Heart left ventricle (tissue), 16 donors: ENCODE measurements around the gene CDH8. TPM values are rescaled to one million over a fixed set of nuclear protein-coding genes. Genes with fewer than 3 reads are reported as not detected.

Experiments used
- ATAC-seq, 4 donors: fragments of 200-7000 bp; cut with Tn5 transposase; one replicate each; pipeline ENCODE4 v1.9.1; 2020 to 2022; ENCODE audit warnings: moderate library complexity in 4 of 4, mild to moderate bottlenecking in 3 of 4, moderate number of reproducible peaks in 1 of 4
- DNase-seq, 5 donors: peaks; one replicate each; pipeline ENCODE4 v3.0.0-alpha.2; 2020
- H3K27ac ChIP-seq, 12 donors: fragments of 200-600 bp; sonication (generic) in 4 of 12; one replicate each; pipeline versions ENCODE4 v1.5.0 to v1.8.0; 2016 to 2022; ENCODE audit warnings: mild to moderate bottlenecking in 2 of 12
- H3K27me3 ChIP-seq, 9 donors: fragments of 200-600 bp; sonication (generic) in 2 of 9; one replicate each; pipeline versions ENCODE4 v1.5.1 to v1.8.0; 2016 to 2022; ENCODE audit warnings: mild to moderate bottlenecking in 3 of 9
- H3K36me3 ChIP-seq, 9 donors: fragments of 200-600 bp; sonication (generic) in 2 of 9; one replicate each; pipeline versions ENCODE4 v1.5.0 to v1.8.0; 2018 to 2022; ENCODE audit warnings: mild to moderate bottlenecking in 2 of 9
- H3K4me1 ChIP-seq, 12 donors: fragments of 200-600 bp; sonication (generic) in 4 of 12; one replicate each; pipeline versions ENCODE4 v1.5.0 to v1.8.0; 2016 to 2022; ENCODE audit warnings: mild to moderate bottlenecking in 3 of 12
- H3K4me3 ChIP-seq, 12 donors: fragments of 200-600 bp; sonication (generic) in 4 of 12; one replicate each; pipeline versions ENCODE4 v1.5.0 to v1.8.0; 2017 to 2022; ENCODE audit warnings: mild to moderate bottlenecking in 9 of 12, moderate library complexity in 4 of 12
- H3K9me3 ChIP-seq, 12 donors: fragments of 200-600 bp; sonication (generic) in 4 of 12; one replicate each; pipeline versions ENCODE4 v1.5.0 to v1.8.0; 2016 to 2022; ENCODE audit warnings: mild to moderate bottlenecking in 1 of 12
- POLR2A ChIP-seq, 2 donors: fragments of 450-650 bp; IDR thresholded peaks; one replicate each; pipeline ENCODE4 v1.6.1; 2017; ENCODE audit warnings: antibody characterized with exemption in 2 of 2, mild to moderate bottlenecking in 2 of 2, moderate library complexity in 2 of 2
- WGBS, 4 donors: extraction: QIAGEN DNeasy Blood & Tissue Kit in 2 of 4; methylation state at CpG; one replicate each; pipeline versions ENCODE4 v1.1.5 to v1.1.7; 2013 to 2018; 5-methylcytosine and 5-hydroxymethylcytosine counted together
- intact Hi-C, 10 donors: fragments of 100-400 bp; cut with DNase I; formaldehyde crosslinking; loops; one replicate each; pipeline versions ENCODE4 v1.11.1 to v1.14.2; 2022
- polyA plus RNA-seq, 2 donors: library from polyadenylated mRNA; stranded (reverse); fragments of 200-250 nt; gene quantifications; one replicate each; pipeline ENCODE4 v1.2.3, GENCODE V29; 2013
- total RNA-seq, 9 donors: library from RNA; depleted of rRNA in 2 of 9; stranded (reverse); fragments of >200 nt in 2 of 9; fragmentation: NEBNext Ultra II Directional in 3 of 9; extraction: Animal tissue kit (Norgen Biotek cat#: 25700) in 3 of 9; gene quantifications; one replicate each; pipeline versions ENCODE4 v1.1.0 to v1.2.4, GENCODE V29; 2016 to 2023
- TF ChIP-seq, protein P1 (sequence below), 12 donors: fragments of 200-600 bp; sonication (generic) in 4 of 12; IDR thresholded peaks; one replicate each; pipeline versions ENCODE4 v1.5.0 to v1.8.0; 2018 to 2022; ENCODE audit warnings: antibody characterized with exemption in 12 of 12, mild to moderate bottlenecking in 5 of 12
- donor health status: ischemic (EF 13 %, LVEDD 7.1; RV severe dilation, severe dysfunction).
- donor health status: healthy with polysubstance abuse.
- donor health status: DM: no; HTN: yes; CAD: no.
- donor health status: DM: no; HTN: no; CAD: no.
- donor health status: ischemic (EF 25% LVEDD 6.9; RV normal size, moderate dysfunction).
- donor health status: ischemic (EF 25% LVEDD 5.7; RV mildly dilated, moderate dysfunction).
- donor health status: healthy.
- donor health status: DM: yes; HTN: yes; CAD: no.
- donor health status: ischemic (EF 35%, LVEDD 5.7; RV mildly dilated, moderate dysfunction).
- donor health status: nonischemic (EF 11% LVEDD 7.7; RV severe dilation, severe dysfunction).
- donor health status: DM: yes; HTN: yes; CAD: no.
- donor health status: PGD.
- donor health status: ischemic (EF 29% LVEDD 5.4; RV normal size, mild dysfunction).
- donor health status: nonischemic (EF 23%, LVEDD 6.1; RV moderate dilation, normal function).

CDH8 gene
- total and polyA plus RNA-seq, 11 donors, result 0.01 to 1.3 (median 0.37) TPM; not detected in 4

GRCh38 chr16:61671161-61671560 lies 365.1 kb downstream of the CDH8 start:
- 64 to 70% (median 69%) methylated on average over 3 of the region's 3 CpGs for WGBS, 4 donors
- H3K9me3 ChIP-seq, result peaks cover 0 to 4% (median 0%) of the 10 kb centered on the region in 12 donors
- no peaks in the 10 kb centered on the region for H3K36me3 ChIP-seq
- no peak overlapping the region for H3K4me3 ChIP-seq
- DNase-seq (no peak), ATAC-seq (no peak)
- no peaks in the 10 kb centered on the region for H3K27me3 ChIP-seq
- intact Hi-C loops, result no loop called here
- no peaks in the 10 kb centered on the region for H3K4me1 ChIP-seq
- TF ChIP-seq POLR2A (IDR thresholded peaks at IDR 0.05), result no peak
- TF ChIP-seq, protein P1, sequence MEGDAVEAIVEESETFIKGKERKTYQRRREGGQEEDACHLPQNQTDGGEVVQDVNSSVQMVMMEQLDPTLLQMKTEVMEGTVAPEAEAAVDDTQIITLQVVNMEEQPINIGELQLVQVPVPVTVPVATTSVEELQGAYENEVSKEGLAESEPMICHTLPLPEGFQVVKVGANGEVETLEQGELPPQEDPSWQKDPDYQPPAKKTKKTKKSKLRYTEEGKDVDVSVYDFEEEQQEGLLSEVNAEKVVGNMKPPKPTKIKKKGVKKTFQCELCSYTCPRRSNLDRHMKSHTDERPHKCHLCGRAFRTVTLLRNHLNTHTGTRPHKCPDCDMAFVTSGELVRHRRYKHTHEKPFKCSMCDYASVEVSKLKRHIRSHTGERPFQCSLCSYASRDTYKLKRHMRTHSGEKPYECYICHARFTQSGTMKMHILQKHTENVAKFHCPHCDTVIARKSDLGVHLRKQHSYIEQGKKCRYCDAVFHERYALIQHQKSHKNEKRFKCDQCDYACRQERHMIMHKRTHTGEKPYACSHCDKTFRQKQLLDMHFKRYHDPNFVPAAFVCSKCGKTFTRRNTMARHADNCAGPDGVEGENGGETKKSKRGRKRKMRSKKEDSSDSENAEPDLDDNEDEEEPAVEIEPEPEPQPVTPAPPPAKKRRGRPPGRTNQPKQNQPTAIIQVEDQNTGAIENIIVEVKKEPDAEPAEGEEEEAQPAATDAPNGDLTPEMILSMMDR (IDR thresholded peaks at IDR 0.05), result no peak
- no peak overlapping the region for H3K27ac ChIP-seq

GRCh38 chr16:61665512-61665911 lies 370.7 kb downstream of the CDH8 start:
- WGBS, 4 donors, result 69 to 76% (median 73%) methylated on average over 1 of the region's 1 CpG
- TF ChIP-seq, protein P1 (IDR thresholded peaks at IDR 0.05), result no peak
- intact Hi-C loops, result no loop called here
- ATAC-seq, result no peak
- H3K36me3 ChIP-seq, result no peaks in the 10 kb centered on the region
- H3K27me3 ChIP-seq, result no peaks in the 10 kb centered on the region
- H3K4me1 ChIP-seq, result no peaks in the 10 kb centered on the region
- no peak overlapping the region for H3K27ac ChIP-seq
- no peak for DNase-seq
- H3K9me3 ChIP-seq, result peaks cover 0 to 7% (median 0%) of the 10 kb centered on the region in 12 donors
- no peak overlapping the region for H3K4me3 ChIP-seq

DNA sequence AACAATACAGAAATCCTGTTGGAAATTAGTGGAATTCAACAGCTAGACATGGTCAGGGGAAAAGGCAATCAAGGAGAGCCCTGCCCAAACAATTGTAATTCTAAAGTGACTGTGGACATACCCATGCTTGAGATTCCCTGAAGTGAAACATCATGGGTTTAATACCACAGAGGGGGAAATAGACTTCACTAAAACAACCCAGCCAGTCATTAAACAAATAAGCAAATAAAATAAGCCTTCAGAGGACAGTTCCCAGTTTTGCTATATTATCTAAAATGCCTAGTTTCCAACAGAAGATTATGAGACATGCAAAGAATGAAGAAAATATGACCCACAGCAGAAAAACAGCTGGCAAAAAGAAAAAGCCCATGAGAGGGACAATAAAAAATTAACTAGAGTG lies 376.3 kb downstream of the CDH8 start:
- no peak for ATAC-seq
- Histone ChIP-seq H3K9me3 (peaks cover 0 to 5% (median 0%) of the 10 kb centered on the region in 12 donors), H3K27ac (no peak overlapping the region), H3K4me3 (no peak overlapping the region), H3K27me3 (no peaks in the 10 kb centered on the region), H3K4me1 (no peaks in the 10 kb centered on the region), H3K36me3 (no peaks in the 10 kb centered on the region)
- intact Hi-C loops, result no loop called here
- DNase-seq, result no peak
- TF ChIP-seq, protein P1 (IDR thresholded peaks at IDR 0.05), result no peak
- no peak for TF ChIP-seq POLR2A (IDR thresholded peaks at IDR 0.05)

GRCh38 chr16:61654962-61655361 lies 381.3 kb downstream of the CDH8 start:
- Histone ChIP-seq H3K9me3 (peaks cover 0 to 7% (median 0%) of the 10 kb centered on the region in 12 donors), H3K27ac (no peak overlapping the region), H3K4me3 (no peak overlapping the region), H3K27me3 (no peaks in the 10 kb centered on the region), H3K36me3 (no peaks in the 10 kb centered on the region), H3K4me1 (no peaks in the 10 kb centered on the region)
- intact Hi-C loops, result no loop called here
- ATAC-seq, result no peak
- WGBS, 4 donors, result 88 to 93% (median 91%) methylated on average over 4 of the region's 4 CpGs
- no peak for DNase-seq
- TF ChIP-seq, protein P1 (IDR thresholded peaks at IDR 0.05), result no peak
- no peak for TF ChIP-seq POLR2A (IDR thresholded peaks at IDR 0.05)
